ENCODE measurements around the gene PPP2R1B. TPM values are rescaled to one million over a fixed set of nuclear protein-coding genes. Genes with fewer than 3 reads are reported as not detected.

PPP2R1B gene
- total and polyA plus RNA-seq, 2 donors (not counting 3 experiments of a cell fraction or from before 2014, with no cell fraction given): 18.0 to 50.8 TPM

DNA sequence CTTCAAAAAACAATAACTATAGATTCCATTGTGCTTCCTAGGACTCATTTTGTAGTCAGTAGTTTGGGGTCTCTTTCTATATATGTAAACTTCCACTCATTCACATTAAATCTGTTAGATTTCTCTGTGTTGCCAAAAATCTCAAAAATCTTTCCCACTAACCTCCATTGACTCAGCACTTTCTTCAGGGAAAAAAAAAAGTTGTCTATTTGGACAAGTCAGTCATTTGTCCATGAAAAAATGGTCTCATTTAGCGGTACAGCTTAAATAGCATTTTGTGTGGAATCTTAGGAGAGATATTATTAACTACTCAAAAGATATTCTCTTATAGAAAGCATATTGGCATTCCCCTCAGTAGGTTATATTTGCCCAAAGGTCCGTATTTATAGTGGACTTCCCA is 81.9 kb downstream of the PPP2R1B start:
- POLR2A ChIA-PET: no interaction called here
- TF ChIP-seq FOS (IDR thresholded peaks at IDR 0.05; ENCODE audit: borderline replicate concordance, insufficient read depth, low read length) (no peak), POLR2A (IDR thresholded peaks at IDR 0.05; ENCODE audit: low read depth, low read length) (no peak), EZH2 (IDR thresholded peaks at IDR 0.05; ENCODE audit: borderline replicate concordance, low read depth, low read length, severe bottlenecking) (no peak), CTCF (IDR thresholded peaks at IDR 0.05; ENCODE audit: extremely low read depth in 1 of 2, insufficient read depth in 1 of 2, low read depth in 1 of 2, low read length in 2 of 2) (no peak), GATA2 (IDR thresholded peaks at IDR 0.05; ENCODE audit: insufficient read depth, insufficient read length, low read depth, low read length) (no peak), POLR2AphosphoS5 (IDR thresholded peaks at IDR 0.05; ENCODE audit: insufficient read depth, low read depth, low read length) (no peak)
- intact Hi-C loops (cut with micrococcal nuclease): no loop called here
- no peak overlapping the region for H3K4me2 ChIP-seq (ENCODE audit: insufficient read depth, low read length)
- H3K4me3 ChIP-seq (replicated peaks in 1 of 3; ENCODE audit: insufficient read depth in 1 of 3, low read depth in 1 of 3, low read length in 3 of 3): no peak overlapping the region
- no peaks in the 10 kb centered on the region for H4K20me1 ChIP-seq (replicated peaks; ENCODE audit: control insufficient read depth, extremely low read depth, insufficient read depth, low read length)
- H2AFZ ChIP-seq (ENCODE audit: low read depth, low read length): no peak overlapping the region
- H3K27ac ChIP-seq (ENCODE audit: insufficient read depth, low read depth, low read length): no peak overlapping the region
- no peak overlapping the region for H3K9ac ChIP-seq (replicated peaks; ENCODE audit: extremely low read depth, insufficient read depth, low read length)
- no peaks in the 10 kb centered on the region for H3K9me3 ChIP-seq (replicated peaks; ENCODE audit: control insufficient read depth, insufficient read depth, low read length)
- CTCF ChIA-PET: interaction anchor here (1.3 to 3.0 kb wide), 2 partner anchors 10 to 80 kb away, joined by 4 to 11 read pairs; no protein-coding TSS in a partner anchor
- no TSS peak for BruUV-seq (replicated peaks)
- no peaks in the 10 kb centered on the region for H3K4me1 ChIP-seq (ENCODE audit: control insufficient read depth, extremely low read depth, insufficient read depth, low read length)
- no peaks in the 10 kb centered on the region for H3K79me2 ChIP-seq (ENCODE audit: control insufficient read depth, insufficient read depth, low read length)
- DNase-seq (ENCODE audit: low read depth, low spot score) (no peak), FAIRE-seq (no peak)
- no peaks in the 10 kb centered on the region for H3K27me3 ChIP-seq (ENCODE audit: control insufficient read depth in 2 of 2, insufficient read depth in 2 of 2, low read length in 2 of 2)
- no peaks in the 10 kb centered on the region for H3K9me1 ChIP-seq (replicated peaks; ENCODE audit: control insufficient read depth, extremely low read depth, insufficient read depth, low read length)
- no peaks in the 10 kb centered on the region for H3K36me3 ChIP-seq (ENCODE audit: control insufficient read depth in 2 of 2, extremely low read depth in 1 of 2, insufficient read depth in 2 of 2, low read length in 2 of 2)
- dilution Hi-C loops (cut with MboI; ENCODE audit: extremely low pct_ligation_motif_present, low sequenced_read_pairs): no loop called here

DNA sequence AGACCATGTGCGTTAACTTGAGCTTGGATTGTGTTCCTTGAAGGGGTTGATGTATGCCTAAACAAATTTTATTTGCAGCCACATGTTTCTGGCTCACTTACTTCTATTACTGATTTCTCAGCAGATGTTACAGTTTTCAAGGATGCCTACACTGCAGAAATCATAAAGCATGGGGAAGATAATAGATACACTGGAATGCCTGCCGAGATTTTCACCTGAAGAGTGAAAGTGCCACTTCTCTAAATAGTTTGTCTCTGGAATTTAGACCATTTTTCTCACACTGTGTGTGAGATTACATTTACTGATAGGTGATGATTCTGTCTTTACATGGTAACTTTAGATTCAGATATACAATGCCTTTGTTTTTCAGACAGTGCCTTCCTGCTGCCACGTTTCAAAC is 82.4 kb downstream of the PPP2R1B start:
- BruUV-seq (replicated peaks): no TSS peak
- Histone ChIP-seq H3K9me3 (replicated peaks; ENCODE audit: control insufficient read depth, insufficient read depth, low read length) (no peaks in the 10 kb centered on the region), H3K4me1 (ENCODE audit: control insufficient read depth, extremely low read depth, insufficient read depth, low read length) (no peaks in the 10 kb centered on the region), H3K27ac (ENCODE audit: insufficient read depth, low read depth, low read length) (no peak overlapping the region), H2AFZ (ENCODE audit: low read depth, low read length) (no peak overlapping the region), H3K27me3 (ENCODE audit: control insufficient read depth in 2 of 2, insufficient read depth in 2 of 2, low read length in 2 of 2) (no peaks in the 10 kb centered on the region), H4K20me1 (replicated peaks; ENCODE audit: control insufficient read depth, extremely low read depth, insufficient read depth, low read length) (no peaks in the 10 kb centered on the region), H3K79me2 (ENCODE audit: control insufficient read depth, insufficient read depth, low read length) (no peaks in the 10 kb centered on the region), H3K36me3 (ENCODE audit: control insufficient read depth in 2 of 2, extremely low read depth in 1 of 2, insufficient read depth in 2 of 2, low read length in 2 of 2) (no peaks in the 10 kb centered on the region), H3K4me2 (ENCODE audit: insufficient read depth, low read length) (no peak overlapping the region), H3K4me3 (replicated peaks in 1 of 3; ENCODE audit: insufficient read depth in 1 of 3, low read depth in 1 of 3, low read length in 3 of 3) (no peak overlapping the region), H3K9ac (replicated peaks; ENCODE audit: extremely low read depth, insufficient read depth, low read length) (no peak overlapping the region), H3K9me1 (replicated peaks; ENCODE audit: control insufficient read depth, extremely low read depth, insufficient read depth, low read length) (no peaks in the 10 kb centered on the region)
- dilution Hi-C loops (cut with MboI; ENCODE audit: extremely low pct_ligation_motif_present, low sequenced_read_pairs): no loop called here
- FAIRE-seq (no peak), DNase-seq (ENCODE audit: low read depth, low spot score) (no peak)
- no peak for TF ChIP-seq POLR2A (IDR thresholded peaks at IDR 0.05; ENCODE audit: low read depth, low read length)
- no peak for TF ChIP-seq POLR2AphosphoS5 (IDR thresholded peaks at IDR 0.05; ENCODE audit: insufficient read depth, low read depth, low read length)
- TF ChIP-seq JUN (IDR thresholded peaks at IDR 0.05; ENCODE audit: borderline replicate concordance, insufficient read depth, insufficient read length, low read depth): no peak
- no peak for TF ChIP-seq EZH2 (IDR thresholded peaks at IDR 0.05; ENCODE audit: borderline replicate concordance, low read depth, low read length, severe bottlenecking)
- TF ChIP-seq MYC (IDR thresholded peaks at IDR 0.05; ENCODE audit: low read depth, low read length): no peak
- no peak for TF ChIP-seq GATA2 (IDR thresholded peaks at IDR 0.05; ENCODE audit: insufficient read depth, insufficient read length, low read depth, low read length)
- TF ChIP-seq MAX (IDR thresholded peaks at IDR 0.05; ENCODE audit: insufficient read depth, insufficient read length): no peak
- no peak for TF ChIP-seq FOS (IDR thresholded peaks at IDR 0.05; ENCODE audit: borderline replicate concordance, insufficient read depth, low read length)
- TF ChIP-seq CTCF (IDR thresholded peaks at IDR 0.05; ENCODE audit: extremely low read depth in 1 of 2, insufficient read depth in 1 of 2, low read depth in 1 of 2, low read length in 2 of 2): no peak
- ChIA-PET CTCF (interaction anchor here (1.3 kb wide), 1 partner anchor 79 kb away, joined by 4 read pairs; no protein-coding TSS in a partner anchor), POLR2A (no interaction called here)
- intact Hi-C loops (cut with micrococcal nuclease): no loop called here
